Activated CD4-positive, CD25-positive, alpha-beta regulatory T cell (primary cell): ENCODE measurements around the gene HDGFL3.
"Not testable (repeated sequence)": the region's sequence is repeated elsewhere in the genome, so short reads cannot be mapped to it uniquely, and the experiment has no call there.

Experiments
- DNase-seq, 4 experiments: peaks; one replicate each; lab custom pipeline; 2025; lab: John Stamatoyannopoulos, UW

The HDGFL3 gene

GRCh38 chr15:83207660-83208366 lies at the start of gene HDGFL3:
TSS of gene HDGFL3 (minus strand) at chr15:83207823. CDS start at chr15:83207414, 409 bp downstream.
- DNase-seq = no peak

DNA sequence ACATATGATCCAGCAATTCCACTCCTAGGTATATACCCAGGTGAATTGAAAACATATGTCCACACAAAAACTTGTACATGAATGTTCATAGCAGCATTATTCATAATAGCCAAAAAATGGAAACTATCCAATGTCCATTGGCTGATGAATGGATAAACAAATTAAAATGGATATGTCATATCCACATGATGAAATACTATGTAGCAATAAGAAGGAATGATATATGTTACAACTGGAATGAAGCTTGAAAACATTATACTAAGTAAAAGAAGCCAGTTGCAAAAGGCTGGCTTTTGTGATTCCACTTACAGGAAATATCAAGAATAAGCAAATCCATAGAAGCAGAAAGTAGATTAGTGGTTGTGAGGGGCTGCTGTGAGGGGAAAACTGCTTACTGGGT lies 43.2 kb upstream of the HDGFL3 start:
- no peak for DNase-seq

DNA sequence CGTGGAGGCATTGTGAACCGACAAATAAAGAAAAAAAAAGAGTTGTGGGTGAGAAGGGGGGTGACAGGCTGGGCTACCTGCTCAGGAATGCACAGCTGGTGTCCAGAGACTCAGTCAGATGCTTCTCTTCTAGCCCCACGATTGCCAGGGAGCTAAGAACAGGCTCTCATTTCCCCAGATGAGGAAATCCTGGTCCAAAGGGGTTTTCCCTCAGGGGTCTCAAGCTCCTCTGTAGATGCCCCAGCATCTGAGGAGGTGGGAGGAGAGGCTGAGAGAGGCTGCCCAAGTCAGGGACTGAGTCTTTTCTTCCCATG lies 41.4 kb upstream of the HDGFL3 start:
- no peak for DNase-seq

- no peak for DNase-seq
These were observed 40.8 kb upstream of the HDGFL3 start for GRCh38 chr15:83248151-83249029.

DNA sequence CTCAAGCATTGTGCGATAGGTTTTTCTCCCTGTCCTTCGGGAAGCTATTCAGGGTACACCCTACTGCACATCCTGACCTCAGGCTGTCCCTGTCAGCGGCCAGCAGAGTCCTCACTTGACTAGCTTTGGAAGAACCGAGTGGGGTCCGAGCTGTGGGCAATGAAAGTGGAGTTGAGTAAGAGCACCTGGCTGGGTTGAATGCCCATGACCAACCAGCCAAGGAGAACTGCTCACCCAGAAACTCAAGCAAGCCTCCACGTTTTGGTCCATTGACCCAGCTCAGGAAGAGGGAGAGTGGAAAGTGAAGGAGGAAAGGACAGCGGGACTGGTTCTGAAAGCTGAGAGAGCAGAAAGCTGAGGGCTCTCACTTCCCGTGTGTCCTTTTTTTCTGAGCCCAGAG lies 36.0 kb upstream of the HDGFL3 start:
- DNase-seq = no peak

DNA sequence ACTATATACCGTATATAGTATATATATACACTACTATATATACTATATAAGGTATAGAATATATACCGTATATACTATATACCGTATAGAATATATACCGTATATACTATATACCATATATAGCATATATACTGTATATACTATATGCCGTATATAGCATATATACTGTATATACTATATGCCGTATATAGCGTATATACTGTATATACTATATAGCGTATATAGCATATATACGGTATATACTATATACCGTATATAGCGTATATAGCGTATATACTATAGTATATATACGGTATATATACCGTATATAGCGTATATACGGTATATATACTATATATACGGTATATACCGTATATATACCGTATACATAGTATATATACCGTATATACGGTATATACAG lies 22.6 kb upstream of the HDGFL3 start:
- DNase-seq = no peak

DNA sequence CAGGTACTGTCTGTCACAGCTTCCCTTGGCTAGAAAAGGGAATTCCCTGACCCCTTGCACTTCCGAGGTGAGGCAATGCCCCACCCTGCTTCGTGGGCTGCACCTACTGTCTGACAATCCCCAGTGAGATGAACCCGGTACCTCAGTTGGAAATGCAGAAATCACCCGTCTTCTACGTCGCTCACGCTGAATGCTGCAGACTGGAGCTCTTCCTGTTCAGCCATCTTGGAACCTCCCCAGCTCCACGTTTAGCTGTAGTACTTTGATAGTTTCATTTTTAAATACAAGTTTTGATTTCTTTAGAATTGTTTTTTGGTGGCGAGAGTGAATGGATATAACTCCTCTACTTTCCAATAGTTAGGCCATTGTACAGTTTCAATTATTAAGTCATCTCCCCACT lies 17.8 kb upstream of the HDGFL3 start:
- no peak for DNase-seq

DNA sequence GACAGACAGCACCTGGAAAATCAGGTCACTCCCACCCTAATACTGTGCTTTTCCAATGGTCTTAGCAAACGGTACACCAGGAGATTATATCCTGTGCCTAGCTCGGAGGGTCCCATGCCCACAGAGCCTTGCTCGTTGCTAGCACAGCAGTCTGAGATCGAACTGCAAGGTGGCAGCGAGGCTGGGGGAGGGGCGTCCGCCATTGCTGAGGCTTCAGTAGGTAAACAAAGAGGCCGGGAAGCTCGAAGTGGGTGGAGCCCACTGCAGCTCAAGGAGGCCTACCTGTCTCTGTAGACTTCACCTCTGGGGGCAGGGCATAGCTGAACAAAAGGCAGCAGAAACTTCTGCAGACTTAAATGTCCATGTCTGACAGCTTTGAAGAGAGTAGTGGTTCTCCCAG lies 14.2 kb upstream of the HDGFL3 start:
- not testable (repeated sequence) for DNase-seq

DNA sequence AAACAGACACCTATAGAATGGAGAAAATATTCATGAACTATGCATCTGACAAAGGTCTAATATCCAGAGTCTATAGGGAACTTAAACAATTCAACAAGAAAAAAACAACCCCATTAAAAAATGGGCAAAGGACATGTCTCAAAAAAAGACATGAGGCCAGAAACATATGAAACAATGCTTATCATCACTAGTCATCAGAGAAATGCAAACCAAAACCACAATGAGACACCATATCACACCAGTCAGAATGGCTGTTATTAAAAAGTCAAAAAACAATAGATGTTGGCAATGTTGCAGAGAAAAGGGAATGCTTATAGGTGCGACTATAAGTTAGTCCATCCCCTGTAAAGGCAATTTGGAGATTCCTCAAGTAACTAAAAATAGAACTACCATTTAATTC lies 11.4 kb upstream of the HDGFL3 start:
- DNase-seq = no peak

DNA sequence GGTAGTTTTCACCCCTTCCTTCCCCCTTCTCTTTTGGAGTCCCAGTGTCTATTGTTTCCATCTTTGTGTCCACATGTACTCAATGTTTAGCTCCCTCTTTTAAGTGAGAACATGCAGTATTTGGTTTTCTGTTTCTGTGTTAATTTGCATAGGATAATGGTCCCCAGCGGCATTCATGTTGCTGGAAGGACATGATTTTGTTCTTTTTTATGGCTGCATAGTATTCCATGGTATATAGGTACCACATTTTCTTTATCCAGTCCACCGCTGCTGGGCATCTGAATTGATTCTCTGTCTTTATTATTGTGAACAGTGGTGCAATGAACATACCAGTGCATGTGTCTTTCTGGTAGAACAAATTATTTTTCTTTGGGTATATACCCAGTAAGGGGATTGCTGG lies 7.7 kb upstream of the HDGFL3 start:
- no peak for DNase-seq

DNA sequence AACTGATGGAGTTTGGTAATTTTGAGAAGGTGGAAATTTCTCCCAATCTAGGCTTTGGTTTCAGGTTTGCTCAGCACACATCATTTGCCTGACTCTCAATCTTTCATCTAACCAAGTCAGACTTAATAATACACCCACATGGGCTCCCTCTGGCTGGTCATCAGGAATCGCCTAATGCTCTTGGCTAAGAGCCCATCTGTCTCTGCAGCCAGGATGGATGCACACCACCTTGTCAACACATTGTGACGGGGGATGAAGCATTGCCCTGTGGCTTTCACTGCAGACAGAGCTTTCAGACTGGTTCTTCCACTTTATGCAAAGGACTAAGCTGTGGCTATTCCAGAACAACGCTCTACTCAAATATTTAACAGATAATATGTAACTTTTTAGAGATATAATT lies 3.0 kb upstream of the HDGFL3 start:
- no peak for DNase-seq

- DNase-seq = no peak
These were observed 1.7 kb upstream of the HDGFL3 start for GRCh38 chr15:83209333-83209732.

GRCh38 chr15:83208367-83208661 lies 691 bp upstream of the HDGFL3 start:
- DNase-seq = no peak

DNA sequence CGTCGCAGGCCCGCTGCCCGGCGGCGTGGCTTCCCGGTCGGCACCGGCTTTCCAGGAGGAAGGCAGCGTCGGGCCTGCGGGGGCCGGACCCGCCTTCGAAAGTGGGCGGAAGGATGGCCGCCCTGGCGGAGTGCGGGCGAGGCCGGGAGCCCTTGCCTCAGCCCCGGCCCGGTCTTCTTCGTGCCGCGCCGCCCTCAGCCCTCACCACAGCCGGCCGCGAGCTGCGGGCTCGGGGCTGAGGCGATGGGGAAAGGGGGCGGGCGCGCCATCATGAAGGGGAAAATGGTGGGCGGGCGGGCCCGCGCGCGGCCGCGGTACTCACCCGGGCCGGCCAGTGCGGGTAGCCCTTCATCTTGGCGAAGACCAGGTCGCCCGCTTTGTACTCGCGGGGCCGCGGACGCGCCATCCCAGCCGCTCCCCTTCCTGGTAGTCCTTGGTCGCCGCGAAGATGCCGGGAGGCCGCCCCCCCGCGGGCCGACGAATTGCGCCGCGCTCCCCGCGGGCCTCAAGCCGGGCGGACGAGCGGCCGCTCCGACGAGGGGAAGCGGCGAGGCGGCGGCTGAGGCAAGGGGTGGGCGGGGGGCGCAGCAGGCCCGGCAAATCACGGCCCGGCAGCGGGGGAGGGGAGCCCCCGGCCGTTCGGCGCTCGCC lies 489 bp downstream of the HDGFL3 start:
- DNase-seq = no peak

GRCh38 chr15:83206526-83207008 lies 1.1 kb downstream of the HDGFL3 start:
- no peak for DNase-seq

DNA sequence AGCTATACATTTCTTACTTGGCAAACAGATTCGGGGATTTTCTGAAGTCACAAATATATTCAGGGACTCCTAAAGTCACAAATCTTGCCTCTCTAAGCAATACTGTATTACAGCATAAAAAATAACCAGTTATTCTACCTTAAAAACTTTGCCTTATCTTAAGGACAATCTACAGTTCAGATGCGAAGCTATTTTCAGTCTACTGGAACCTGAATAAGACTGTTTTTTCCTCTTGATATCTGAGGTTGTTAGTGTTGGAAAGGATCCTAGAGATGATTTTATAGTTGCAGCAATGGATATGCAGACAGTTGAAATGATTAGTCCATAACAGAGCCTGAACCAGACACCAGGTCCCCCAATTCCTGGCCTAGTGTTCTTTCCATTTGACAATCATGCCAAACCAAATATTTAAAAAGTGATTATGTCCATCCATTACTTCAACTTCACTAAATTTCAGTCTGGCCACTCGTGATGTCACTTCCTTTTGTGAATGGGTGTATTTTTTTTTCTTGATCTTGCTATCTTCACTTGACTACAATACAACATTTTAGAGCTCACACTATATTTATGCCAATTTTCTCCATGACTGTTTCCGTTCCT lies 1.8 kb downstream of the HDGFL3 start:
- no peak for DNase-seq

GRCh38 chr15:83204697-83205096 lies 2.9 kb downstream of the HDGFL3 start:
- DNase-seq = no peak

DNA sequence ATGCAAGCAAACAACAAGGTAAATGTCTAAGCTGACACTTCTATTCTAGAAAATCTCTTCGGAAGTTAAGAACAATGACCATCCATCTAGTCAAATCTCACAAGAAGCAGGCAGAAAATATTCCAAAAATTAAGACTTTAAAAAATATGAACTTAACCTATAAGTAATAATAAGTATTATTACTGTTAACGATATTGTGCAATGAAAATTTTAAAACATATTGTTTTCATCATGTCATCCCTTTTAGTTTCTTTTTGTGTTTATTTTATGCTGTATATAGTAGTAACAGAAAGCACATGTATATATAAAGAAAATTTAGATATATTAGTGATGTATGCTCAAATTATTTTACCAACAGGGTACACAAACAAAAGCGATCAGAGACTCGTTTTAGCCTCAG lies 4.1 kb downstream of the HDGFL3 start:
- DNase-seq = no peak

GRCh38 chr15:83200589-83200988 lies 7.0 kb downstream of the HDGFL3 start:
- no peak for DNase-seq

DNA sequence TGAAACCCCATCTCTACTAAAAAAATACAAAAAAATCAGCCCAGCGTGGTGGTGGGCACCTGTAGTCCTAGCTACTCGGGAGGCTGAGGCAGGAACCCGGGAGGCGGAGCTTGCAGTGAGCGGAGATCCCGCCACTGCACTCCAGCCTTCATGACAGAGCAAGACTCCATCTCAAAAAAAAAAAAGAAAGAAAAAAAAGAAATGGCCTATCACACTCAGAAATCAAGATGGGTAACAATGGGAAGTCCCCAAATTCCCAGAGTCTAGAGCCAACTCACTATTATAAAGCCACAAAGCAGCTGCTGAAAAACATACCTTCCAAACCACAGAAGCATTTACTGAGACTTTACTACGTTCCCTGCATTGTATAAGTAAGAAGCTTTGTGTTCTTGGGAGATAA lies 7.5 kb downstream of the HDGFL3 start:
- no peak for DNase-seq

- no peak for DNase-seq
These were observed 8.3 kb downstream of the HDGFL3 start for GRCh38 chr15:83199288-83199687.

DNA sequence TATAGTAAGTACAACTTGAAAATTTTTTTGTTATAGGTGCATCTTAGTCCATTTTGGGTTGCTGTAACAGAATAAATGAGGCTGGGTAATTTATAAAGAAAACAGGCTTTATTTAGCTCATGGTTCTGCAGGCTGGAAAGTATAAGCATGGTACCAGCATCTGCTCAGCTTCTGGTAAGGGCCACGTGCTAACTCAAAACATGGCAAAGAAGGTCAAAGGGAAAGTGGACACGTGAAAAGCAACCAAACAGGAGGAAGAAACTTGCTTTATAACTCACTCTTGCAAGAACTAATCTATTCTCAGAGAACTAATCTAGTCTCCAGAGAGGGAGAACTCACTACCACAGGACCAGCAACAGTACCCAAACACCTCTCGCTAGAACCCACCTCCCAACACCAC lies 9.1 kb downstream of the HDGFL3 start:
- DNase-seq = no peak

- DNase-seq = no peak
These were observed 13.1 kb downstream of the HDGFL3 start for GRCh38 chr15:83194528-83194927.
